GM21737 (cell line): ENCODE results near the gene CACNA1E.

Experiments used
- ATAC-seq: cut with Tn5 transposase; IDR thresholded peaks from one replicate; pipeline ENCODE4 v1.9.1; 2021; ENCODE audit warnings: mild to moderate bottlenecking, moderate library complexity; ENCODE audit not compliant: unreplicated experiment

CACNA1E gene

GRCh38 chr1:181483285-181484195 is at the start of gene CACNA1E:
TSS of gene CACNA1E (plus strand) at chr1:181483517. CDS start at chr1:181483745, 228 bp downstream.
- ATAC-seq: no peak

- ATAC-seq: no peak
Measured at GRCh38 chr1:181433931-181434330, 49.4 kb upstream of the CACNA1E start.

GRCh38 chr1:181438013-181438412 is 45.3 kb upstream of the CACNA1E start:
- no peak for ATAC-seq

DNA sequence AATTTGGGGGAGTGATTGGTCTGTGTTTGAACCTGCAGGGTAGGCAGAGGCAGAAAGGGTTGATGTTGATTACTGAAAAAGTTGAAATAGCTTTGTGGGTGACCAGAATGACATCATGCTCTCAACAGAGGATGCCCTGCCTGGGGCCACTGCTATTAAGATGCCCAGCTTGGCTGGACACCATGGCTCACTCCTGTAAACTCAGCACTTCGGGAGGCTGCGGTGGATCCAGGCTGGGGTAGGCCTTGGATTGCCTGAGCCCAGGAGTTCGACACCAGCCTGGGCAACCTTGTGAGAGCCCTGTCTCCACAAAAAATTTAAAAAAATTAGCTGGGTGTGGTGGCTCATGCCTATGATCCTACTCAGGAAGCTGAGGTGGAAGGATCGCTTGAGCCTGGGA is 42.8 kb upstream of the CACNA1E start:
- ATAC-seq: no peak

DNA sequence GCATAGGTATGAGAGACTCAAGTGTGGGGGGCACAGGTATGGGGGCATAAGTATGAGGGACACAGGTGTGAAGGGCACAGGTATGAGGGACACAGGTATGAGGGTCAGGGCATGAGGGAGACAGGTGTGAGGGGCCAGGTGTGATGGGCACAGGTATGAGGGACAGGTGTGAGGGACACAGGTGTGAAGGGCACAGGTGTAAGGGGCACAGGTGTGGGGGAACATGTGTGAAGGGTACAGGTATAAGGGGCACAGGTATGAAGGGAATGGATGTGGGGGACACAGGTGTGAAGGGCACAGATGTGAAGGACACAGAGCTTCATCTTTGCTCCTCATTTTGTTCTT is 41.2 kb upstream of the CACNA1E start:
- no peak for ATAC-seq

DNA sequence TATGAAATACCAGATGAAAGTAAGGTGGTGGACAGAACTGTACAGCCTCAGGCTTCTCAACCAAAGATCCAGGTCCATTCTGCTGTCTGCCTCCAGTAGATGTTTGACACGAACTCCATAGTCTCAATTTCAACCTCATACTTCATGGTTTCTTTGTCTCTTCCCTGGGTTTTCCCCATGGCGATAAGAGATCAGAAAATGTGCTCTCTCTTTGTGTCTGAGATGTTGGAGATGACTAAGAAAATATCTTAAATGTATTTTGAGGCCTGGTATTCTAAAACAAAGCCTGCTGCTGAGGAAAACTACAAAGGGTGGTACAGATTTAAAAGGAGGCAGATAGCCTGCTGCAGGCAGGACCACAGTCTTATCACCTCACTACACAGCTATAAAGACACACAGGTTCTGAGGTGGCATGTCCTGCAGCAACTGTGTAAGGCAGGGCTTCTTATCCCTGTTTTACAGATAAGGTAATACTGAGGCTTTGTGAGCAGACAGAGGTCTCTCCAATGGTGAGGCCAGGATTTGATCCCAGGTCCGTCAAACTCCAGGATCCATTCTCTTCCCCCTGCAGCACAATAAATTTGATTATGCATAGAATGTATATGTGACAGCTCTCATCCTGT is 40.0 kb upstream of the CACNA1E start:
- no peak for ATAC-seq

GRCh38 chr1:181445436-181445835 is 37.9 kb upstream of the CACNA1E start:
- no peak for ATAC-seq

DNA sequence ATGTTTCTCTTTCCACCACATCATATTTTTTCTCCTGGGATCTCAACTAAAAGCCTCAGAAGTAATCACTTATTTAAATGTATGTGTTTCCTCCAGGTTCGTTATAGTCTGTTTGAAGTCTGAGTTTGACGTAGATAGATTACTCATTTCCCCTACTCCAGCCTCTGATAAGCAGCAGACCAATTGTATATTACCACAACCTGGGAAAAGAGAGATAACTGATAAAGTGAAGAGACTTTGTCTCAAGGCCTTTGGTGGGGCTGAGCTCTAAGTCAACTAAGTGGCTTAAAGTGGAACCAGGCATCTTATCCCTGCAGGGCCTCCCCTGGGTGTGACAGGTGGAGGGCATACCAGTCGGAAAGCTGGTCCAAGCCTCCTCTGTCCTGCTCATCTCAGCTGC is 34.9 kb upstream of the CACNA1E start:
- no peak for ATAC-seq

- no peak for ATAC-seq
Measured at GRCh38 chr1:181451661-181452230, 31.6 kb upstream of the CACNA1E start.

DNA sequence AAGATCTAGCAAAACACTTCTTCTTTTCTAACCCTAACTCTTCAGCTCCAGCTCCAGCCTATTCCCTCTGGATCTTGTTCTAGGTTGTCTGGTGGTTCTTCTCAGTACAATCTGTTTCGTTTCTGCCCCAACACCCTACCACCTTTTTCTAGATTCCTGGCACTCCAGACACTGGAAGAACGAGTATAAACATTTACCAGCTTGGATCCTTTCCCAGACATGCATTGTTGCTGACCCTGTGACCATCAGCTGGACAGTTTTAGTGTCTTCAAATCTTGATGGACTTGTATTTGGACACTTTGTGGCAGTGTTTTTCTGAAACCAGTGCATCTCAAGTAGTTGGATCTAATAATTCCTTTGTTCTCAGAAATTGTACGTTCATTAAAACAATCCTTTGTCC is 30.6 kb upstream of the CACNA1E start:
- ATAC-seq: no peak

DNA sequence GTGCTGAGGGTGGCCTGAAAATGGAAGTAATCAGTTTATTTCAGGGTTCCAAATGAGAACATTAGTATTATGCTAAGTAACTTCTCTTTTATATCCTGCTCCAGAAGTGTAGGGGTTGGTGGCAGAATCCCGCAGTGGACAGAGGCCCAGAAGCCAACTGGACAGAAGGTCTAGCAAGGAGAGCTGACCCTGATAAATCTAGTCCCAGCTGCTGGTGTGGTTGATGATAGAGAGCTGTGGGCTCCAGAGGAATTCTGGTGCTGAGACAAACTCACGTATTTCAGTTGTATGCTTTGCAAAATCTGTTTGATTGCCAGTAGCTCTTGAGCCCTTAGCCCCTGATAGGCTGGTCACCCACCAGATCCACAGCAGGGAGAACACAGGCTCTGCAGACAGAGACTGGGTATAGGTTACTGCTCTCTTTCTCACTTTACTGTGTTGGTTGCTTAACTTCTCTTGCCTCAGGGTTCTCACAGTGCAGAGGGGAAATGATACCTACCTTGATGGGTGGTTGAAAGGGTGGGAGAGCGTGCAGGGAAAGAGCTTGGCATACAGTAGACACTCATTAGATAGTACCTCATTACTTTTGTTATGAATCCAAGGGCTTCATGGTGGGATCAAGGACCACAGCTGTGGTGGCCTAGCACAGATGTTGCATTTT is 29.6 kb upstream of the CACNA1E start:
- ATAC-seq: no peak

- ATAC-seq: no peak
Measured at GRCh38 chr1:181456551-181456950, 26.8 kb upstream of the CACNA1E start.

DNA sequence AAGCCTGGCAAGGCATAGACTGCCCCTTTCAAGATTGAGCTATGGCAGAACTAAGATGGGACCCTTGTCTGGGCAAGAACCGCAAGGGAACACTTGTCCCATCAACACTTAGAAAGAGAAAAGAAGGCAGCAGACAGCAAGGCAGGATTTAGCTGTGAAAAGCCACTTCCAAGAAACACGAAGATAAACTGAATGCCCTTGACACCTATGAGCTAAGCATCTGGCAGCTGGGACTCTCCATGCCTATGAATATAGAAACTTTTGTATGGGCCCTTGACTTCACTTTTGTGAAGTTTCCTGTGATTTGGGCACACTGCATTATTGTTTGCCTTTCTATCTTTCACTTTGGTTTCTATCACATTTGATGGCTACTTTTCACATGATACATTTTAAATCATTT is 24.9 kb upstream of the CACNA1E start:
- ATAC-seq: no peak

- ATAC-seq: no peak
Measured at GRCh38 chr1:181459067-181459466, 24.2 kb upstream of the CACNA1E start.

DNA sequence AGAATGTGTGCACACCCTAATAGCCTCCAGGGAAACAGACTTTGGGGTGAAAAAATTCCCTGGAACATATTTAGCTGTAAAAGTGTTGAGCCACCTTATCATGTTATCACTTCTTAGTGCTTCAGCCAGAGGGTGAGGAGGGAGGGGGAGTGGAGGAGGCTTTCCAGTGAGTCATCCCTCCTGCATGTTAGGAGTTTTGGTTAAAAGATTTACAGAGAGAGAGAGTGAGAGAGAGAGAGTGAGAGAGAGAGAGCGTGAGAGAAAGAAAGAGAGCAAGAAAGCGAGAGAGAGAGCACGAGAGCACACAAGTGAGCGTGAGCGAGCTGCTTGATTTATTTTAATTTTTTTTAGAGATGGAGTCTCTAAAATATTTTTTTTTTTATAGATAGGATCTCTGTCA is 13.5 kb upstream of the CACNA1E start:
- no peak for ATAC-seq

DNA sequence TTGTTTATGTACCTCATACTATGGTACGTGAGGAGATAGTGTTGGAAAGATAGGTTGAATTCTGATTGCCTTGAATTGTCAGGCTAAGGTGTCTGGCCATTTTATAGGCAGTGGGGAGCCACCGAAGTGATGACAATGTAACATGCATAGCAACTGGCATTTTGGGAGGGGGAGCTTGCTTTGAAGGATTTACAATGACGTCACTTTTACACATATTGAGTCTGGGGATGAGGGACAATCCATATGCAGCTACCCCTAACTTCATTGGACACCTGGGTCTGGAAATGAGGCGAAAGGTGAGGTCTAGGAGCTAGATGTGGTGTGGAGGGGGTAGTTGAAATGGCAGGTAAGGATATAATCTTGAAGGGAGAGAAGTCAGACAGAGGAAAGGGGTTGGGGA is 7.7 kb upstream of the CACNA1E start:
- no peak for ATAC-seq

DNA sequence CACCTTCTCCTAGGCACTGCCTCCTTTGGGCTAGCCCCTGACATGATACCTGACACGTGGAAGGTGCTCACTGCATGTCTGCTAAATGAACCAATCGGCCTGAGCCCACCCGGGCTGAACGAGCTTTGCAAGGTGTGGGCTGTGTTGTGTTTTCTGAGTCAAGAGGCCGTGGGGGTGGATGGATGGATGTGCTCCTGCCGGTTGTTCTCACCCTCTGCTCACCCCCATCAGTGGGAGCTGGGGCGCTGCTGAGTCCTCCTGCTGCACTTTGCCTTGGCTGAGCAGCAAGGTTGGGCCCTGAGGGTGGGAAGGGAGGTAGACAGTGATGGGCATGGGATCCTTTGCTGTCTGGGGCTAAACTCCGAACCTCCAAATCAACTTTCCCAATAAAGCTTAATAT is 6.7 kb upstream of the CACNA1E start:
- no peak for ATAC-seq

- no peak for ATAC-seq
Measured at GRCh38 chr1:181478306-181478705, 5.0 kb upstream of the CACNA1E start.

DNA sequence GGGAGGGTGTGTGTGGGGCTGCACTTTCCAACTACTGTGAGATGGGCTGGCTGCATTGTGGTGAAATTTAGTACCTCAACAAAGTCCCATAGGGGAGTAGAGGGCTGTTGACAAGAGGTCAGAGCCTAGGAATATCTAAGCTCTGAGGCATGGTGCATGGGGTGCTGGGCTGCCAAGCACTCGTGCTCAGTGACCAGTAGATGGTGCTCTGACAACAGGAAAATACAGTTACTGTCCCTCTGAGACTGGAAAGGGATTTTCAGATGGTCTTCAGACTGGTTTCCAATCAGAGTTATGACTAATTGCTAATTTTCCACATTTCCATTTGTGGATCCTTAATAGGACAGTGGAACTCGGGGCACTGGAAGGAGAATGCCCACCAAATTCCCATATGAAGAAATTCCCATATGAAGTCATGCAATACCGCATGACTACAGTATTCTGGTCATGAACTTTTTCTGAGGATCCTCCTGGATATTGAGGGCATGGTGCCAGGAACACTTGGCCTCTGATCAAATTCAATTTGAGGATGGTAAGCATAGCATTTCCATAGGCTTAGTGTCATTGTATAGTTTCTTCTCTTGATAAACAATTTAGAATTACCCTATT is 4.1 kb upstream of the CACNA1E start:
- no peak for ATAC-seq

- ATAC-seq: no peak
Measured at GRCh38 chr1:181482001-181482430, 1.3 kb upstream of the CACNA1E start.
